HCT116 (cell line): ENCODE data around the gene ACTN4. TPM values are rescaled to one million over a fixed set of nuclear protein-coding genes. Genes with fewer than 3 reads are reported as not detected.

Experiments
- ATAC-seq: fragments of 200-7000 bp; cut with Tn5 transposase; 2 replicates; pipeline ENCODE4 v1.9.1; 2020; ENCODE audit warnings: mild to moderate bottlenecking, moderate library complexity
- BruUV-seq: library from RNA; stranded (reverse); fragments of 400-500 nt; replicated peaks from 2 replicates; lab custom pipeline; 2021; lab: Mats Ljungman, UMichigan
- CTCF ChIA-PET: fragments of 300-600 bp; sonication (Branson Sonifier 250); formaldehyde crosslinking; loops from one replicate; lab custom pipeline; 2021; ENCODE audit warnings: antibody characterized with exemption; lab: Charles Lee
- POLR2A ChIA-PET: fragments of 300-600, 350-600 bp; sonication (Branson Sonifier 250); formaldehyde crosslinking; loops from one replicate; lab custom pipeline; 2021; ENCODE audit warnings: antibody characterized with exemption; lab: Charles Lee
- RAD21 ChIA-PET, 2 experiments: fragments of 300-600 bp; sonication (Branson Sonifier 250); formaldehyde crosslinking; loops; one replicate each; lab custom pipeline; 2023; ENCODE audit warnings: low total read pairs in 2 of 2; ENCODE audit not compliant: uncharacterized antibody in 2 of 2, unreplicated experiment in 2 of 2, low non-redundant PET in 1 of 2; lab: Charles Lee
- DNase-seq: peaks from one replicate; pipeline ENCODE4 v3.0.0-alpha.2; 2010; ENCODE audit warnings: low read depth, low spot score
- H2AFZ ChIP-seq: fragments of 200-600 bp; shearing (Covaris generic), sonication (generic); 2 replicates; pipeline ENCODE4 v1.6.1; 2017; ENCODE audit warnings: low read depth, mixed run types, mixed read lengths, antibody characterized with exemption, low read length; ENCODE audit not compliant: poor library complexity, severe bottlenecking
- H3K27ac ChIP-seq: 2 replicates; pipeline ENCODE4 v1.5.1; 2012; ENCODE audit warnings: low read depth, low read length
- H3K27me3 ChIP-seq: fragments of 200-600 bp; sonication (generic); 2 replicates; pipeline ENCODE4 v1.6.1; 2016; ENCODE audit warnings: mixed run types, low read length, mixed read lengths; ENCODE audit not compliant: insufficient read depth
- H3K36me3 ChIP-seq, 2 experiments: fragments of 200-500 bp in 1 of 2; fragments of 200-600 bp in 1 of 2; sonication (Bioruptor generic) in 1 of 2; sonication (generic) in 1 of 2; 2 replicates each; pipeline versions ENCODE4 v1.5.1 to v1.6.1; 2014 to 2016; ENCODE audit warnings: low read length in 2 of 2, inconsistent platforms in 1 of 2, mixed read lengths in 1 of 2, mixed run types in 1 of 2; ENCODE audit not compliant: insufficient read depth in 2 of 2, control insufficient read depth in 1 of 2
- H3K4me1 ChIP-seq, 2 experiments: fragments of 200-600 bp in 1 of 2; sonication (generic) in 1 of 2; 2 replicates each; pipeline versions ENCODE4 v1.5.1 to v1.6.1; 2012 to 2017; ENCODE audit warnings: low read length in 2 of 2, inconsistent platforms in 1 of 2, mild to moderate bottlenecking in 1 of 2, mixed read lengths in 1 of 2, mixed run types in 1 of 2, moderate library complexity in 1 of 2; ENCODE audit not compliant: insufficient read depth in 2 of 2, control insufficient read depth in 1 of 2
- H3K4me2 ChIP-seq: fragments of 200-600 bp; sonication (generic); 2 replicates; pipeline ENCODE4 v1.6.1; 2017; ENCODE audit warnings: mixed run types, low read length, mixed read lengths
- H3K4me3 ChIP-seq, 2 experiments: fragments of 200-600 bp in 1 of 2; sonication (generic) in 1 of 2; replicated peaks in 1 of 2; 2 replicates each; pipeline ENCODE4 v1.5.1; 2011 to 2016; ENCODE audit warnings: low read length in 2 of 2, control low read depth in 1 of 2, low read depth in 1 of 2, mild to moderate bottlenecking in 1 of 2, mixed read lengths in 1 of 2, mixed run types in 1 of 2
- H3K79me2 ChIP-seq: fragments of 200-600 bp; sonication (generic); 2 replicates; pipeline ENCODE4 v1.6.1; 2017; ENCODE audit warnings: mild to moderate bottlenecking, mixed run types, low read length, moderate library complexity, mixed read lengths; ENCODE audit not compliant: insufficient read depth
- H3K9ac ChIP-seq: fragments of 200-600 bp; sonication (generic); 2 replicates; pipeline ENCODE4 v1.6.1; 2016; ENCODE audit warnings: low read length, mixed read lengths
- H3K9me2 ChIP-seq: fragments of 200-600 bp; sonication (generic), shearing (Covaris generic); 2 replicates; pipeline ENCODE4 v1.6.1; 2017; ENCODE audit warnings: mixed run types, mild to moderate bottlenecking, moderate library complexity; ENCODE audit not compliant: insufficient read depth
- H3K9me3 ChIP-seq, 2 experiments: fragments of 200-500 bp in 1 of 2; fragments of 200-600 bp in 1 of 2; sonication (Bioruptor generic) in 1 of 2; sonication (generic) in 1 of 2; 2 replicates each; pipeline ENCODE4 v1.6.1; 2014 to 2017; ENCODE audit warnings: low read length in 2 of 2, mixed read lengths in 2 of 2, inconsistent platforms in 1 of 2, low read depth in 1 of 2, mild to moderate bottlenecking in 1 of 2, mixed run types in 1 of 2, moderate library complexity in 1 of 2; ENCODE audit not compliant: control insufficient read depth in 1 of 2, insufficient read depth in 1 of 2
- H4K20me1 ChIP-seq: fragments of 200-600 bp; sonication (generic), shearing (Covaris generic); 2 replicates; pipeline ENCODE4 v1.6.1; 2017; ENCODE audit warnings: mixed run types, mild to moderate bottlenecking, moderate library complexity; ENCODE audit not compliant: insufficient read depth
- CEBPB ChIP-seq: IDR thresholded peaks from 2 replicates; pipeline ENCODE4 v1.6.1; 2012; ENCODE audit warnings: low read depth
- ELF1 ChIP-seq: IDR thresholded peaks from 2 replicates; pipeline ENCODE4 v1.6.1; 2012; ENCODE audit warnings: low read depth, borderline replicate concordance
- EZH2 ChIP-seq: fragments of 200-600 bp; sonication (generic); IDR thresholded peaks from 2 replicates; pipeline ENCODE4 v1.6.1; 2017; ENCODE audit warnings: antibody characterized with exemption, mixed run types
- EZH2phosphoT487 ChIP-seq: fragments of 200-600 bp; IDR thresholded peaks from 2 replicates; pipeline ENCODE4 v1.6.1; 2018; ENCODE audit warnings: antibody characterized with exemption, borderline replicate concordance
- JUND ChIP-seq: IDR thresholded peaks from 2 replicates; pipeline ENCODE4 v1.6.1; 2012
- POLR2A ChIP-seq: IDR thresholded peaks from 2 replicates; pipeline ENCODE4 v1.7.0; 2011; ENCODE audit warnings: borderline replicate concordance; ENCODE audit not compliant: insufficient read depth, insufficient read length; ENCODE audit errors: extremely low read depth
- POLR2AphosphoS5 ChIP-seq: IDR thresholded peaks from 2 replicates; pipeline ENCODE4 v1.6.1; 2011; ENCODE audit warnings: mild to moderate bottlenecking, low read depth, low read length, moderate library complexity
- SIN3A ChIP-seq: IDR thresholded peaks from 2 replicates; pipeline ENCODE4 v1.6.1; 2012; ENCODE audit warnings: low read depth
- TCF7L2 ChIP-seq: IDR thresholded peaks from 2 replicates; pipeline ENCODE4 v1.7.0; 2011; ENCODE audit warnings: borderline replicate concordance, inconsistent platforms; ENCODE audit not compliant: insufficient read depth, insufficient read length; ENCODE audit errors: extremely low read depth
- YY1 ChIP-seq: IDR thresholded peaks from 2 replicates; pipeline ENCODE4 v1.6.1; 2011; ENCODE audit warnings: low read length, low read depth, moderate library complexity, mild to moderate bottlenecking; ENCODE audit not compliant: insufficient replicate concordance; ENCODE audit errors: extremely low read depth
- ZBTB33 ChIP-seq: IDR thresholded peaks from 2 replicates; pipeline ENCODE4 v1.6.1; 2011; ENCODE audit warnings: mild to moderate bottlenecking, low read length, moderate library complexity; ENCODE audit not compliant: insufficient replicate concordance; ENCODE audit errors: extremely low read depth
- ZFX ChIP-seq: fragments of 450-650 bp; IDR thresholded peaks from 2 replicates; pipeline ENCODE4 v1.6.1; 2017
- intact Hi-C: fragments of 100-400 bp; cut with micrococcal nuclease; formaldehyde crosslinking; loops from 2 replicates; pipeline ENCODE4 v1.10.0; 2022
- total RNA-seq: library from RNA; stranded (reverse); gene quantifications from one replicate; pipeline ENCODE4 v1.2.1, GENCODE V29; 2021; ENCODE audit not compliant: unreplicated experiment

The ACTN4 gene
- total RNA-seq, 1 experiment from 2014 or later = 651 TPM

GRCh38 chr19:38774181-38774950, 126.9 kb downstream of the ACTN4 start:
- Histone ChIP-seq H3K4me3 (no peak overlapping the region), H3K36me3 (no peaks in the 10 kb centered on the region), H3K79me2 (no peaks in the 10 kb centered on the region), H3K9ac (no peak overlapping the region), H3K27me3 (no peaks in the 10 kb centered on the region), H2AFZ (no peak overlapping the region), H3K27ac (no peak overlapping the region), H3K4me1 (peaks cover 0 to 5% of the 10 kb centered on the region in 2 experiments; a peak in 1 of 4 replicates)
- ATAC-seq = no peak
- CTCF ChIA-PET = interaction anchor here (0.5 kb wide), 1 partner anchor 184 kb away, joined by 4 read pairs; no protein-coding TSS in a partner anchor
- no peak for DNase-seq
- TF ChIP-seq ZFX = no peak
- no peak for TF ChIP-seq POLR2AphosphoS5
- no peak for TF ChIP-seq EZH2
- TF ChIP-seq, all 23 proteins: peak for 0
- RAD21 ChIA-PET = no interaction called here
- intact Hi-C loops = no loop called here
- no peaks in the 10 kb centered on the region for H3K9me2 ChIP-seq
- no peak overlapping the region for H3K4me2 ChIP-seq
- BruUV-seq = no TSS peak
- no peaks in the 10 kb centered on the region for H4K20me1 ChIP-seq
- H3K9me3 ChIP-seq = no peaks in the 10 kb centered on the region
- POLR2A ChIA-PET = interaction anchor here (1.2 kb wide), 1 partner anchor 75 kb away, joined by 3 read pairs; no protein-coding TSS in a partner anchor

GRCh38 chr19:38778733-38779132, 131.3 kb downstream of the ACTN4 start:
- Histone ChIP-seq H3K9me2 (no peaks in the 10 kb centered on the region), H2AFZ (no peak overlapping the region)
- intact Hi-C loops = no loop called here

More at GRCh38 chr19:38778733-38779132, 131.3 kb downstream of the ACTN4 start:
- Histone ChIP-seq H3K9me3 (no peaks in the 10 kb centered on the region), H3K4me3 (no peak overlapping the region), H3K4me1 (no peaks in the 10 kb centered on the region), H3K27me3 (no peaks in the 10 kb centered on the region), H3K79me2 (no peaks in the 10 kb centered on the region), H3K27ac (no peak overlapping the region), H3K9ac (no peak overlapping the region), H3K4me2 (no peak overlapping the region), H3K36me3 (no peaks in the 10 kb centered on the region), H4K20me1 (no peaks in the 10 kb centered on the region)
- RAD21 ChIA-PET = no interaction called here
- BruUV-seq = no TSS peak
- POLR2A ChIA-PET = interaction anchor here (0.6 to 1.4 kb wide), 2 partner anchors 44 to 86 kb away, joined by 3 read pairs; no protein-coding TSS in a partner anchor
- no peak for DNase-seq
- no peak for ATAC-seq
- no peak for TF ChIP-seq POLR2AphosphoS5
- no peak for TF ChIP-seq YY1
- TF ChIP-seq JUND = no peak
- no peak for TF ChIP-seq EZH2
- TF ChIP-seq ZFX = no peak
- no peak for TF ChIP-seq ELF1
- TF ChIP-seq POLR2A = no peak
- TF ChIP-seq CEBPB = no peak
- no peak for TF ChIP-seq ZBTB33
- TF ChIP-seq SIN3A = no peak
- no peak for TF ChIP-seq EZH2phosphoT487
- no peak for TF ChIP-seq TCF7L2
- CTCF ChIA-PET = no interaction called here
